SK-N-MC (cell line): Measurements from ENCODE around the gene SPN.
"Not testable (repeated sequence)": the region's sequence is repeated elsewhere in the genome, so short reads cannot be mapped to it uniquely, and the experiment has no call there.

Experiments used
- EZH2 ChIP-seq: fragments of 200-600 bp; sonication (generic); IDR thresholded peaks from one replicate; pipeline ENCODE4 v1.6.1; 2017; ENCODE audit warnings: antibody characterized with exemption
- FOXP2 ChIP-seq: optimal IDR thresholded peaks from 2 replicates; pipeline ENCODE3; 2011; ENCODE audit warnings: mild to moderate bottlenecking, moderate library complexity; ENCODE audit not compliant: insufficient read depth; ENCODE audit errors: extremely low read length, control extremely low read depth
- POLR2AphosphoS5 ChIP-seq: IDR thresholded peaks from 2 replicates; pipeline ENCODE4 v1.6.1; 2012; ENCODE audit warnings: mild to moderate bottlenecking, low read depth, low read length, borderline replicate concordance

DNA sequence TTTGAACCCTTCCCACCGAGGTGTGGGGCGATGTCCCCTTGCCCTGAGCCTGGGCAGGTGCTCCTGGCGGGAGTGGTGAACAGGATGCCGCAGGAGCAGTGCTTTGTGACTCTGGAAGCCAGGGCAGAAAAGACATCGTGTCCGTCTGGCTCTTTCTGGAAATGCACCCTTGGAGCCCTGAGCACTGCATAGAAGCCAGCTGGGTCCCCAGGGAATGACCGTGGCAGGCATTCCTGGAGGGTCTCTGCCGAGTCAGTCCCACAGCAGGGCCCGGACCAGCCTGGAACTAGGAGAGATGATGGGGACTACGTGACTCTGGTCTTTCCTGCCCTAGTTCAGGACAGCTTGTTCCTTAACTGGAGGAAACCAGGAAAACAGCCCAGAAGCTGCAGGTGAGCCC is 33.7 kb upstream of the SPN start:
- TF ChIP-seq EZH2, POLR2AphosphoS5, FOXP2: not testable (repeated sequence)
